GM23338 (cell line): Measurements from ENCODE around the gene PLEKHG4B. TPM values are rescaled to one million over a fixed set of nuclear protein-coding genes. Genes with fewer than 3 reads are reported as not detected.

Experiments
- ATAC-seq: fragments of 200-7000 bp; cut with Tn5 transposase; 3 replicates; pipeline ENCODE4 v1.9.1; 2020
- DNase-seq: peaks from one replicate; pipeline ENCODE4 v3.0.0-alpha.2; 2015; ENCODE audit warnings: low spot score
- H2AFZ ChIP-seq: fragments of 200-600 bp; sonication (generic); 2 replicates; pipeline ENCODE4 v1.8.0; 2016; ENCODE audit warnings: antibody characterized with exemption, mild to moderate bottlenecking, moderate library complexity
- H3F3A ChIP-seq: fragments of 200-600 bp; sonication (generic); replicated peaks from 2 replicates; pipeline ENCODE4 v1.8.0; 2017; ENCODE audit warnings: antibody characterized with exemption, mixed run types, low read depth
- H3K27ac ChIP-seq: fragments of 200-600 bp; sonication (generic); 2 replicates; pipeline ENCODE4 v1.6.1; 2016; ENCODE audit warnings: low read depth
- H3K27me3 ChIP-seq: fragments of 200-600 bp; sonication (generic); 2 replicates; pipeline ENCODE4 v1.8.0; 2016; ENCODE audit warnings: mild to moderate bottlenecking, mixed run types, moderate library complexity; ENCODE audit not compliant: insufficient read depth
- H3K36me3 ChIP-seq: fragments of 200-600 bp; sonication (generic); 2 replicates; pipeline ENCODE4 v1.8.0; 2016; ENCODE audit warnings: mild to moderate bottlenecking; ENCODE audit not compliant: insufficient read depth
- H3K4me1 ChIP-seq: fragments of 200-600 bp; sonication (generic); 2 replicates; pipeline ENCODE4 v1.8.0; 2016; ENCODE audit warnings: mild to moderate bottlenecking, moderate library complexity; ENCODE audit not compliant: insufficient read depth
- H3K4me2 ChIP-seq: fragments of 200-600 bp; sonication (generic); 2 replicates; pipeline ENCODE4 v1.7.1; 2017; ENCODE audit warnings: mixed run types
- H3K4me3 ChIP-seq: fragments of 200-600 bp; sonication (generic); 2 replicates; pipeline ENCODE4 v1.6.1; 2016; ENCODE audit warnings: mixed run types
- H3K79me2 ChIP-seq: fragments of 200-600 bp; sonication (generic); replicated peaks from 2 replicates; pipeline ENCODE4 v1.8.0; 2017; ENCODE audit warnings: mild to moderate bottlenecking; ENCODE audit not compliant: insufficient read depth
- H3K9me2 ChIP-seq: fragments of 200-600 bp; sonication (generic); 2 replicates; pipeline ENCODE4 v1.8.0; 2017; ENCODE audit not compliant: insufficient read depth
- H4K20me1 ChIP-seq: fragments of 200-600 bp; sonication (generic); replicated peaks from 2 replicates; pipeline ENCODE4 v1.8.0; 2017; ENCODE audit warnings: mild to moderate bottlenecking; ENCODE audit not compliant: insufficient read depth
- H3K27ac Mint-ChIP-seq: 2 replicates; pipeline ENCODE4 v1.8.0; 2020; ENCODE audit warnings: inconsistent platforms, mild to moderate bottlenecking, moderate library complexity, mixed read lengths
- H3K27me3 Mint-ChIP-seq: 3 replicates; pipeline ENCODE4 v1.8.0; 2022; ENCODE audit warnings: low read depth, mild to moderate bottlenecking, moderate library complexity, mixed read lengths, inconsistent platforms; ENCODE audit not compliant: insufficient read depth, poor library complexity
- H3K36me3 Mint-ChIP-seq: 3 replicates; pipeline ENCODE4 v1.8.0; 2021; ENCODE audit warnings: low read depth, mild to moderate bottlenecking, inconsistent platforms, moderate library complexity, mixed read lengths
- H3K4me1 Mint-ChIP-seq: 3 replicates; pipeline ENCODE4 v1.8.0; 2020; ENCODE audit warnings: mild to moderate bottlenecking, inconsistent platforms, mixed read lengths
- H3K4me3 Mint-ChIP-seq: 3 replicates; pipeline ENCODE4 v1.8.0; 2021; ENCODE audit warnings: moderate library complexity, mild to moderate bottlenecking, inconsistent platforms, mixed read lengths
- H3K9me3 Mint-ChIP-seq: 3 replicates; pipeline ENCODE4 v1.8.0; 2020; ENCODE audit warnings: moderate library complexity, mild to moderate bottlenecking, inconsistent platforms, mixed read lengths
- CREB1 ChIP-seq: fragments of 250-450 bp; sonication (Bioruptor Pico); IDR thresholded peaks from 2 replicates; pipeline ENCODE4 v1.5.0; 2020; ENCODE audit warnings: low read depth, mild to moderate bottlenecking, moderate library complexity
- CTCF ChIP-seq, 2 experiments: fragments of 200-600 bp in 1 of 2; sonication (generic) in 1 of 2; conservative IDR thresholded peaks; 2 replicates each; pipeline versions ENCODE4 v1.5.1 to v1.6.1; 2016 to 2017; ENCODE audit warnings: antibody characterized with exemption in 2 of 2, low read depth in 2 of 2, mild to moderate bottlenecking in 2 of 2, moderate library complexity in 1 of 2
- EZH2phosphoT487 ChIP-seq: fragments of 200-600 bp; sonication (generic); IDR thresholded peaks from one replicate; pipeline ENCODE4 v1.8.1; 2018; ENCODE audit warnings: antibody characterized with exemption; ENCODE audit not compliant: unreplicated experiment
- JUNB ChIP-seq: IDR thresholded peaks from one replicate; pipeline ENCODE4 v1.6.1; 2016; ENCODE audit warnings: antibody characterized with exemption; ENCODE audit not compliant: unreplicated experiment
- NANOG ChIP-seq: IDR thresholded peaks from 2 replicates; pipeline ENCODE4 v1.6.1; 2016; ENCODE audit warnings: antibody characterized with exemption, borderline replicate concordance
- POLR2AphosphoS5 ChIP-seq: IDR thresholded peaks from 2 replicates; pipeline ENCODE4 v1.6.1; 2016; ENCODE audit warnings: antibody characterized with exemption, low read depth
- REST ChIP-seq: IDR thresholded peaks from one replicate; pipeline ENCODE4 v1.6.1; 2018; ENCODE audit warnings: antibody characterized with exemption; ENCODE audit not compliant: unreplicated experiment
- STAT1 ChIP-seq: IDR thresholded peaks from one replicate; pipeline ENCODE4 v1.6.1; 2016; ENCODE audit warnings: antibody characterized with exemption; ENCODE audit not compliant: unreplicated experiment
- ZNF114 ChIP-seq: fragments of 250-450 bp; sonication (Bioruptor Pico); IDR thresholded peaks from 2 replicates; pipeline ENCODE4 v1.5.0; 2020; ENCODE audit warnings: mild to moderate bottlenecking, moderate library complexity
- ZNF331 ChIP-seq: fragments of 250-450 bp; sonication (Bioruptor Pico); IDR thresholded peaks from 2 replicates; pipeline ENCODE4 v1.5.0; 2020; ENCODE audit warnings: low read depth, mild to moderate bottlenecking, moderate library complexity
- polyA plus RNA-seq: library from polyadenylated mRNA; unstranded; fragments of >200 nt; fragmentation: Nextera tagmentation; extraction: Ambion mirVana; gene quantifications from 2 replicates; pipeline ENCODE4 v1.2.1, GENCODE V29; 2016
- total RNA-seq: library from RNA; depleted of rRNA; stranded (reverse); fragments of >200 nt; shearing (Covaris generic); gene quantifications from 2 replicates; pipeline ENCODE4 v1.2.3, GENCODE V29; 2014
- TF ChIP-seq, protein P1 (sequence below): IDR thresholded peaks from 2 replicates; pipeline ENCODE4 v1.6.1; 2016; ENCODE audit warnings: antibody characterized with exemption

The PLEKHG4B gene
- total and polyA plus RNA-seq, 2 experiments from 2014 or later = 33.5 to 54.8 TPM

- H3K79me2 ChIP-seq = no peaks in the 10 kb centered on the region
- H4K20me1 ChIP-seq = no peaks in the 10 kb centered on the region
- no peaks in the 10 kb centered on the region for H3K36me3 Mint-ChIP-seq
- ATAC-seq (no peak), DNase-seq (no peak)
- no peaks in the 10 kb centered on the region; the same call in 1 of the 2 replicates for H3K4me1 ChIP-seq
- H3K4me3 Mint-ChIP-seq = no peak overlapping the region
- H3K27ac Mint-ChIP-seq = no peak overlapping the region
- no peak overlapping the region for H2AFZ ChIP-seq
- H3K4me3 ChIP-seq = no peak overlapping the region
- H3K36me3 ChIP-seq = no peaks in the 10 kb centered on the region
- H3K27me3 Mint-ChIP-seq = peaks cover 16% of the 10 kb centered on the region
- no peaks in the 10 kb centered on the region for H3K27me3 ChIP-seq
- H3K4me1 Mint-ChIP-seq = peaks cover 16% of the 10 kb centered on the region; the same call in 2 of the 3 replicates
- H3F3A ChIP-seq = 0 out of 2 replicates have a peak, but pooled peaks cover 2% of the 10 kb centered on the region
- no peak overlapping the region for H3K4me2 ChIP-seq
- H3K9me2 ChIP-seq = no peaks in the 10 kb centered on the region
- H3K27ac ChIP-seq = no peak overlapping the region
- no peaks in the 10 kb centered on the region for H3K9me3 Mint-ChIP-seq
- TF ChIP-seq CTCF (conservative IDR thresholded peaks at IDR 0.05; ENCODE audit: low read depth in 2 of 2) (no peak), JUNB (no peak), REST (no peak), POLR2AphosphoS5 (no peak), EZH2phosphoT487 (no peak), ZNF331 (CRISPR knock-in tag) (no peak), NANOG (no peak), STAT1 (no peak), CREB1 (no peak), ZNF114 (CRISPR knock-in tag) (no peak)
- TF ChIP-seq, protein P1, sequence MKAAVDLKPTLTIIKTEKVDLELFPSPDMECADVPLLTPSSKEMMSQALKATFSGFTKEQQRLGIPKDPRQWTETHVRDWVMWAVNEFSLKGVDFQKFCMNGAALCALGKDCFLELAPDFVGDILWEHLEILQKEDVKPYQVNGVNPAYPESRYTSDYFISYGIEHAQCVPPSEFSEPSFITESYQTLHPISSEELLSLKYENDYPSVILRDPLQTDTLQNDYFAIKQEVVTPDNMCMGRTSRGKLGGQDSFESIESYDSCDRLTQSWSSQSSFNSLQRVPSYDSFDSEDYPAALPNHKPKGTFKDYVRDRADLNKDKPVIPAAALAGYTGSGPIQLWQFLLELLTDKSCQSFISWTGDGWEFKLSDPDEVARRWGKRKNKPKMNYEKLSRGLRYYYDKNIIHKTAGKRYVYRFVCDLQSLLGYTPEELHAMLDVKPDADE = no peak
Measured at GRCh38 chr5:190366-191035, 98.5 kb downstream of the PLEKHG4B start.
